Dedifferentiated amniotic fluid mesenchymal stem cell (primary cell): ENCODE data around the gene SPAG16.
A peak's percentile ranks its signal among the peaks of the same experiment; 100 is the strongest.

Experiments
- DNase-seq: peaks from one replicate; pipeline ENCODE4 v3.0.0-alpha.2; 2016; ENCODE audit errors: extremely low spot score

SPAG16 gene

DNA sequence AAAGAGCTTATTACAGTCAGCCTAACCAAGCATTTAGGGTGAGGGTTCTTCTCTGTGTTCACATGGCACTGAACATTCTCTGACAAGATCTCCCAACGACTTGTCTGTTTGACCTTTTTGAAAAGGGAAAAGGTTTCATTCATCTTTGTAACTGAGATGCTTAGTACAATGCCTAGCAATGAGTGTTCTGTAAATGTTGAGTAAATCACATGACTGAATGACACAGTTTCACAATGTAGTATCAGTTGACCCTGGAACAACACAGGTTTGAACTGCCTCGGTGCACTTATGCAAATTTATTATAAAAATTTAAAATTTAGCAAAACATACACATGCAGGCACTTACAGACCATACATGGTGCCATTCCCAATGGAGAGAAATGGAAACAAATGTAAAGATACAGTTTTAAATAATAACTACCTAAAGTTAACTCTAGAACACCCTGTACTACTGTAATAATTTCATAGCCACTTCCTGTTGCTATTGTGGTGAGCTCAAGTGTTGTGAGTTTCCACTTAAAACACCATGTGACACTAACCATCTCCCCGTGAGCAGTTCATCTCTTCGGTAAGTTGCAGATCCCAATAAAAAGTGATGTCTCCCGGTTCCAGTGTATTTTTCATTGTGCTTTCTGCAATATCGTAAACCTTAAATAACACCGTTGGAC, 1092.5 kb downstream of the SPAG16 start:
- DNase-seq = no peak

DNA sequence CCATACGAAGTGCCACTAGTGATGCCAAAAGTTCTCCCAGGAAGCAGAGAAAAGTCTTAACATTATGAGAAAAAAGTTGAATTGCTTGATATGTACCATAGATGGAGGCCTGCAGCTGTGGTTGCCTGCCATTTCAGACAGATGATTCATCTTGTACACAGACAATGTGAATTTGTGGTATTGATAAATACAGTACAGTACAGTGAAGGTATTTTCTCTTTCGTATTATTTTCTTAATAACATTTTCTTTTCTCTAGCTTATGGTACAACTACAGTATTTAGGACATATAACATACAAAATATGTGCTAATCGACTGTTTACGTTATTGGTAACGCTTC, 1093.0 kb downstream of the SPAG16 start:
- no peak for DNase-seq

DNA sequence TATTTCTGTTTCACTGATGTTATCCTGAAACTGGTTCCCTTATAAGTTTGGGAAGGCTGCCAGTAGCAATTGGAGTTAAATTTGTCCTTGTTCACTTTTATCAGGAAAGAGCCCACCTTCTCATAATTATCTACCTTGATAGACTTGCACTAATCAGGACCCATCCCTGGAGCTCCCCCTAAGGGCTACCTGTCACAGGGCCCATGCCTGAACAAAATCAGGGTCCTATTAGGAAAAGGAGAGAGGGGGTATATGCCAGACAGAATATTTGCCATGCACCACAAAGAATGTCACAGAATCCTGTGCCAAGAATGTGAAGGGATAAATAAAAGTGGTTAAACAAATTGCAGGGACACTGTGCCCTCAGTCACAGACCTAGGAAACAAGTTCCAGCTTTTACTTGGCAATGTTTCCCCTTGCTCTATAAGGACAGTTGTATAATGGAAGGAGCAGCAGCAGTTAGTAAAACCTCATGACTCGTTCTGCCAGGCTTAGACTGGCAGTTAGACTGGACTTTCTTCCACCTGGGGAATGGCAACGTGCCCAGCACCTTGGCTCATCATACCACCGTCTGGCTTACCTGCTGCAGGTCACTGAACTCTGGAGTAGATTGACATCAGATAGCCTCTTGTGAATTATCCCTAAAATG, 1094.3 kb downstream of the SPAG16 start:
- no peak for DNase-seq

- DNase-seq = no peak
Measured at GRCh38 chr2:214379227-214379626, 1095.0 kb downstream of the SPAG16 start.

DNA sequence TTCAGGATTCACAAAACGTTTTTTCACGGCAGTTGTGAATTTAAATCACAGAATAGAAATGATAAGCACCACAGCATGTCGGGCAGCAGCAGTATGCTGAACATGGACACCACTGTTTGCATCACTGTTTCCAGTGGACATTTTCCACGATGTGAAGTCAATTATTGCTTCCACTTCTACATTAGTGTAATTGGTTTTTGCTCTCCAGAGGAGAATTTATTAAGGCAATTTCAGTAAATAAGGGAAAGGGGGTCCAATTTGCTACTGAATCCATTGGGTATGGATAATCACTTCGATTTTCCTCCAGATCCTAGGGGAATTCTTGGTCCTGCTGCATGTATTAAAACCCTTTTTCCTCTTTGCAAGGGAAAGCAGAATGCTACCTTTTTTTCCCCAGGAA, 1096.4 kb downstream of the SPAG16 start:
- DNase-seq = no peak

DNA sequence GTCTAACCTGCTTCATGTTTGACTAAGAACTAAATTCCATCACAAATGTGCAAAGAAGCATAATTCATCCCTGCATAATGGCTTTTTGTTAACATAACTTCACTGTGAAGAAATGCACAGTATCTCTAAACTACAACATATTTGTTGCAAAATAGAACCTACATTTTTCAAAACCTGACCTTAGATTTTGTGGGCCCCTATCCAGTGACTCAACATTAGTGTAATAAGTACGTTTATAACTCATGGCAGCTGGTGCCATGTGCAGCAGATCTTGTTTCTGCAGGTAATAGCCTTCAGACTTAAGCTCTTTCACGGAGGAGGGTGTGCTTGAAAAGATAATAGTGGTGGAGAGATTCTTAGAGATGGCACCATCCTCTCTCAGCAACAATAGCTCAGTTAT, 1098.0 kb downstream of the SPAG16 start:
- no peak for DNase-seq

DNA sequence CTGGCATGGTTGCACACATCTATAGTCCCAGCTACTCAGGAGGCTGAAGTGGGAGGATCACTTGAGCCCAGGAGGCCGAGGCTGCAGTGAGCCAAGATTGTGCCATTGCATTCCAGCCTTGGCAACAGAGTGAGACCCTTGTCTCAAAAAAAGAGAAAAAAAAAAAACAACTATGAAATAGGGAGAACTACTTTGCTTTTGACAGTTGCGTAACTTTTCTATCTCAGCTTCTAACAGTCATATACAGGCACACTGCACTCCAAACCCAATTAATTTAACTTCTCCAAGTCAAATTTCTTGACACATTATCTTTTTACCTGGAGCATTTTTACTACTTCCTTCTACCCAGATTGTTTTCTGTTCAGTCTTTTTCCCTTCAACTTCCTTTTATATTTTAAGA, 1102.5 kb downstream of the SPAG16 start:
- DNase-seq = no peak

- DNase-seq = no peak
Measured at GRCh38 chr2:214389334-214389733, 1105.1 kb downstream of the SPAG16 start.

GRCh38 chr2:214393796-214394195, 1109.5 kb downstream of the SPAG16 start:
- no peak for DNase-seq

- DNase-seq = no peak
Measured at GRCh38 chr2:214395040-214395439, 1110.8 kb downstream of the SPAG16 start.

GRCh38 chr2:214401580-214401979, 1117.3 kb downstream of the SPAG16 start:
- DNase-seq = no peak

- DNase-seq = no peak
Measured at GRCh38 chr2:214410128-214410775, 1126.0 kb downstream of the SPAG16 start.

DNA sequence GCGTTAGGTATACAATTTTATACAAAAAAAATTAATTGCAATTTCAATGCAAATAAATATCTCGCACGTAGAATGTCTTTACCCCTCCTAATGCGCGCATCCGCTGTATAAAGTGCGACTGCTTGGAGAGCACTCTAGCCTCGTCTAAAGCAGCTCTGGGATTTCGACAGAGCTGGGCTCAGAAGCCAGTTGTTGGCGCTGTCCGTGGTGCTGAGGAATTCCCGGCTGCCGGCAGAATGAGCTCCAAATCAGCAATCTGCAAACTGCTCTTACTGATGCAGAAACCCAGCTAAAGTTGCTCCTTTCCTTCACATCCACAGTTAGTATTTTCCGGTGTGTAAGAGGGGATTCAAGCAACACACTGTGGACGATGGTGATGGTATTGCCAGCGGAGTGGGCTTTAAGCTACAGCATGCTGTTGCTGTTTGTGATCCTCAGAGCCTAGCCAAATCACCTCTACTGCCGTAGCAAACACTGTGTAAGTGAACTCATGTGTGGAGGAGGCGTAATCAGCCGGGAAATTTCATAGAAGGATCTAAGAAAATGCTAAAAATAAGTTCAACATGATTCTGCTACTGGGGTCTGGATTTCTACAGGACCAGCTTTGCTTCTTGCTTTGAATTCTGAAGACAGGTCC, 1126.8 kb downstream of the SPAG16 start, which contains the start of gene VWC2L:
Gene VWC2L (plus strand): TSS at position 137 of the 637 bp plus-strand sequence. CDS start 3,140 bp downstream, outside the sequence.
- DNase-seq = peak; percentile 81

- DNase-seq = no peak
Measured at GRCh38 chr2:214412679-214413078, 1128.4 kb downstream of the SPAG16 start.

DNA sequence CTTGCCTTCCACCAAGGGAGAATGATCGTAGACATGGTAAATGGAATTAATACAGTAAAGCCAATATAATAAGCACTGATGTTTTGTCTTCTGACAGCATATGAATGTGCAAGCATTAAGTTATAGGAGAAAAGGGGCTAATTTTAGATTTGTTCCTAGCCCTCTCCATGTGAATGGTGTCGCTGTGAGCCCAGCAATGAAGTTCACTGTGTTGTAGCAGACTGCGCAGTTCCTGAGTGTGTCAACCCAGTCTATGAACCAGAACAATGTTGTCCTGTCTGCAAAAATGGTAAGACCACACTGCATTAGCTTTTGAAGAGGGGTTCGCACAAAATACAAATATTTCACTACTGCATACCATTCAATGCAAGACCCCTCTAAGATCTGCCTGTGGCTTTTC, 1152.2 kb downstream of the SPAG16 start:
- no peak for DNase-seq

- DNase-seq = no peak
Measured at GRCh38 chr2:214450118-214450894, 1166.0 kb downstream of the SPAG16 start.

GRCh38 chr2:214451516-214452275, 1167.4 kb downstream of the SPAG16 start:
- DNase-seq = no peak
